Suprapubic skin (tissue), 3 donors: ENCODE measurements around the gene C1GALT1.

Source experiments
- POLR2A ChIP-seq, 2 donors: fragments of 450-650 bp; IDR thresholded peaks; one replicate each; pipeline ENCODE4 v1.6.1; 2017; ENCODE audit warnings: antibody characterized with exemption in 2 of 2, mild to moderate bottlenecking in 2 of 2, moderate library complexity in 2 of 2
- TF ChIP-seq, protein P1 (sequence below), 2 donors: fragments of 200-600 bp in 1 of 2; fragments of 450-650 bp in 1 of 2; sonication (generic) in 1 of 2; IDR thresholded peaks; one replicate each; pipeline ENCODE4 v1.5.1; 2016 to 2019; ENCODE audit warnings: antibody characterized with exemption in 2 of 2, mild to moderate bottlenecking in 1 of 2, moderate library complexity in 1 of 2

GRCh38 chr7:7246223-7246622 lies 63.9 kb downstream of the C1GALT1 start:
- TF ChIP-seq POLR2A (IDR thresholded peaks at IDR 0.05) = no peak
- TF ChIP-seq, protein P1, sequence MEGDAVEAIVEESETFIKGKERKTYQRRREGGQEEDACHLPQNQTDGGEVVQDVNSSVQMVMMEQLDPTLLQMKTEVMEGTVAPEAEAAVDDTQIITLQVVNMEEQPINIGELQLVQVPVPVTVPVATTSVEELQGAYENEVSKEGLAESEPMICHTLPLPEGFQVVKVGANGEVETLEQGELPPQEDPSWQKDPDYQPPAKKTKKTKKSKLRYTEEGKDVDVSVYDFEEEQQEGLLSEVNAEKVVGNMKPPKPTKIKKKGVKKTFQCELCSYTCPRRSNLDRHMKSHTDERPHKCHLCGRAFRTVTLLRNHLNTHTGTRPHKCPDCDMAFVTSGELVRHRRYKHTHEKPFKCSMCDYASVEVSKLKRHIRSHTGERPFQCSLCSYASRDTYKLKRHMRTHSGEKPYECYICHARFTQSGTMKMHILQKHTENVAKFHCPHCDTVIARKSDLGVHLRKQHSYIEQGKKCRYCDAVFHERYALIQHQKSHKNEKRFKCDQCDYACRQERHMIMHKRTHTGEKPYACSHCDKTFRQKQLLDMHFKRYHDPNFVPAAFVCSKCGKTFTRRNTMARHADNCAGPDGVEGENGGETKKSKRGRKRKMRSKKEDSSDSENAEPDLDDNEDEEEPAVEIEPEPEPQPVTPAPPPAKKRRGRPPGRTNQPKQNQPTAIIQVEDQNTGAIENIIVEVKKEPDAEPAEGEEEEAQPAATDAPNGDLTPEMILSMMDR (IDR thresholded peaks at IDR 0.05) = no peak
